Coronary artery (tissue), 2 donors: Measurements from ENCODE around the gene MCFD2.
A peak's percentile ranks its signal among the peaks of the same experiment; 100 is the strongest.

Source experiments
- DNase-seq: peaks from one replicate; pipeline ENCODE4 v3.0.0-alpha.2; 2017; ENCODE audit warnings: low spot score
- H3K27ac ChIP-seq, 2 donors: fragments of 200-600 bp; sonication (generic); one replicate each; pipeline ENCODE4 v1.5.1; 2016 to 2019
- H3K4me3 ChIP-seq: fragments of 200-600 bp; sonication (generic); 2 replicates; pipeline ENCODE4 v1.5.1; 2016; ENCODE audit warnings: mild to moderate bottlenecking, moderate library complexity
- TF ChIP-seq, protein P1 (sequence below): fragments of 200-600 bp; sonication (generic); IDR thresholded peaks from one replicate; pipeline ENCODE4 v1.5.1; 2019; ENCODE audit warnings: antibody characterized with exemption

MCFD2 gene

GRCh38 chr2:46950314-46950713 lies 34.7 kb upstream of the MCFD2 start:
- TF ChIP-seq, protein P1, sequence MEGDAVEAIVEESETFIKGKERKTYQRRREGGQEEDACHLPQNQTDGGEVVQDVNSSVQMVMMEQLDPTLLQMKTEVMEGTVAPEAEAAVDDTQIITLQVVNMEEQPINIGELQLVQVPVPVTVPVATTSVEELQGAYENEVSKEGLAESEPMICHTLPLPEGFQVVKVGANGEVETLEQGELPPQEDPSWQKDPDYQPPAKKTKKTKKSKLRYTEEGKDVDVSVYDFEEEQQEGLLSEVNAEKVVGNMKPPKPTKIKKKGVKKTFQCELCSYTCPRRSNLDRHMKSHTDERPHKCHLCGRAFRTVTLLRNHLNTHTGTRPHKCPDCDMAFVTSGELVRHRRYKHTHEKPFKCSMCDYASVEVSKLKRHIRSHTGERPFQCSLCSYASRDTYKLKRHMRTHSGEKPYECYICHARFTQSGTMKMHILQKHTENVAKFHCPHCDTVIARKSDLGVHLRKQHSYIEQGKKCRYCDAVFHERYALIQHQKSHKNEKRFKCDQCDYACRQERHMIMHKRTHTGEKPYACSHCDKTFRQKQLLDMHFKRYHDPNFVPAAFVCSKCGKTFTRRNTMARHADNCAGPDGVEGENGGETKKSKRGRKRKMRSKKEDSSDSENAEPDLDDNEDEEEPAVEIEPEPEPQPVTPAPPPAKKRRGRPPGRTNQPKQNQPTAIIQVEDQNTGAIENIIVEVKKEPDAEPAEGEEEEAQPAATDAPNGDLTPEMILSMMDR = no peak
- no peak for DNase-seq
- Histone ChIP-seq H3K27ac (no peak overlapping the region), H3K4me3 (no peak overlapping the region)

- TF ChIP-seq, protein P1 = no peak
- H3K27ac ChIP-seq = no peak overlapping the region
- DNase-seq = no peak
Observed at GRCh38 chr2:46947841-46948240, 32.2 kb upstream of the MCFD2 start.

DNA sequence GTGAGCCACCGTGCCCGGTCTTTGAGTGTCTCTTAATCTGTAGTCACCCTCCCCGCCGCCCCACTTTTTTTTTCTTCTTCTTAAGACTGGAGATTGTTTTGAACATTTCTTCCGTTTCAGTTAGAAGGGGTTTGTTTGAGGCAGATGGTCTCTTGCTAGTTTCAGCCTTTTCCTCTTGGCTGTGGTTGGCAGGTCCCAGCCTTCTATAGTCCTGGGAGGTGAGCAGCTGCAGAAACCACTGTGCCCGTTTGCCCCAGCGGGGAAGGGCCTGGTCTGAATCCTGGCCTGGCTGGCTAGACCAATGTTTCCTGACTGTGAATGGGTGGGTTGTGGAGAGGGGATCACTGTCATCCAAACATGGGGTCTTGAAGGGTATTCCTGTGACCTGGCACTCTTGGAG lies 30.1 kb upstream of the MCFD2 start:
- no peak for DNase-seq
- H3K27ac ChIP-seq = no peak overlapping the region
- H3K4me3 ChIP-seq = no peak overlapping the region
- TF ChIP-seq, protein P1 = no peak

More at GRCh38 chr2:46947841-46948240, 32.2 kb upstream of the MCFD2 start:
- no peak overlapping the region for H3K4me3 ChIP-seq

DNA sequence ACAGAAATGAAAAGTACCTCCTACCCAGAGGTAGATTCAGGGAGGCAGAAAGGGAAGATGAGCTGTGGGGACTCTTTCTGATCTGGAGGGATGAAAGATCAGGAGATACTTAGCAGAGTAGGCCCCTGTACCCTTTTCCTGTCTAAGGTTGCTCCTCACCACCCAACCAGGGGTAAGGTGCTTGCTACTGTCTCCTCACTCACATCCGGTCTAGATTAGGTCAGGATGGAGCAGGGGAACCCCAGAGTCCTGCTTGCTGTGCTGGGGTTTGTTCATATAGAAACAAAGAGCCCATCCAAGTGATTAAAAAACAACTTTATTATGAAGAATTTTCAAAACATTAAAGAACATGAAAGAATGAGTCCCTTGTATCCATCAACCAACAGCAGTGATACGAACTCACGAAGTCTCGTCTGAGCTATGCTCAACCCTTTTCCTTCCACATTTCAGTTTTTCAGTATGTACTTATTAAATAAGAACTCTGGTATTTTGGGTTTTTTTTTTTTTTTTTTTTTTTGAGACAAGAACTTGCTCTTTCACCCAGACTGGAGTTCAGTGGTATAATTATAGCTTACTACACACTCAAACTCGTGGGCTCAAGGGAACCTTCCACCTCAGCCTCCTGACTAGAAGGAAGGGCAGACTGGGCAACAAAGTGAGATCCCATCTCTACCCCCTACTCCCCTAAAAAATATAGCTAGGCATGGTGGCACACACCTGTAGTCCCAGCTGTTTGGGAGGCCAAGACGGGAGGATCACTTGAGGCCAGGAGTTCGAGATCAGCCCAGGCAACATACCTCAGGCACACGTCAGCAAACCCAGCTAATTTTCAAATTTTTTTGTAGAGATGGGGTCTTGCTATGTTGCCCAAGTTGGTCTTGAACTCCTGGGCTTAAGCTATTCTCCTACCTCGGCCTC lies 28.5 kb upstream of the MCFD2 start:
- Histone ChIP-seq H3K4me3 (peak overlapping the region; percentile 84), H3K27ac (peak overlapping the region in 1 of 2 donors; percentile 96)
- TF ChIP-seq, protein P1 = no peak
- DNase-seq = no peak

GRCh38 chr2:46942891-46943626 lies 27.5 kb upstream of the MCFD2 start:
- peak overlapping the region; percentile 84 for H3K4me3 ChIP-seq
- DNase-seq = no peak
- TF ChIP-seq, protein P1 = no peak
- H3K27ac ChIP-seq = peak overlapping the region; percentile 75 to 96

DNA sequence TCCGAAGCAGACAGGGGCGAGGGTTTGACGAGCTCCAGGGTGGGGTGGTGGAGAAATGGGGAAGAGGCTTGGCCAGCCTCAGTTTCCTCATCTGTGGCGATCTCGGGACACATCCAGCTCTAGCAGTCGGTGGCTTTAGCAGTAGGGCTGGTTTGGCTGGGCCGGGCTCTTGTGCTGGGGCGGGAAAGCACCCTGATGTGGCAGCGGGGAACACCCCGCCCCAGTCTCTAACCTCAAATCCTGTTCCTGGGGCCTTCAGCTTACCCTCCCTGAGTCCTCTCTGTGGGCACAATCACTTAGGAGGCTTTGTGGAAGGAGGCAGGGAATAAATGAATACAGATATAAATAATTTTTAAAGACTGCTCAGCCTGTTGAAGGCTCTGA lies 26.5 kb upstream of the MCFD2 start:
- TF ChIP-seq, protein P1 = no peak
- DNase-seq = no peak
- Histone ChIP-seq H3K27ac (peak overlapping the region; percentile 75 to 96), H3K4me3 (peak overlapping the region; percentile 84)
